HG03354 (cell line): ENCODE data around the gene TUBGCP3.

Source experiments
- ATAC-seq: cut with Tn5 transposase; IDR thresholded peaks from one replicate; pipeline ENCODE4 v1.9.1; 2021; ENCODE audit warnings: mild to moderate bottlenecking; ENCODE audit not compliant: unreplicated experiment, poor library complexity, severe bottlenecking

Gene TUBGCP3

GRCh38 chr13:112457081-112457480, 130.9 kb downstream of the TUBGCP3 start:
- ATAC-seq: no peak

DNA sequence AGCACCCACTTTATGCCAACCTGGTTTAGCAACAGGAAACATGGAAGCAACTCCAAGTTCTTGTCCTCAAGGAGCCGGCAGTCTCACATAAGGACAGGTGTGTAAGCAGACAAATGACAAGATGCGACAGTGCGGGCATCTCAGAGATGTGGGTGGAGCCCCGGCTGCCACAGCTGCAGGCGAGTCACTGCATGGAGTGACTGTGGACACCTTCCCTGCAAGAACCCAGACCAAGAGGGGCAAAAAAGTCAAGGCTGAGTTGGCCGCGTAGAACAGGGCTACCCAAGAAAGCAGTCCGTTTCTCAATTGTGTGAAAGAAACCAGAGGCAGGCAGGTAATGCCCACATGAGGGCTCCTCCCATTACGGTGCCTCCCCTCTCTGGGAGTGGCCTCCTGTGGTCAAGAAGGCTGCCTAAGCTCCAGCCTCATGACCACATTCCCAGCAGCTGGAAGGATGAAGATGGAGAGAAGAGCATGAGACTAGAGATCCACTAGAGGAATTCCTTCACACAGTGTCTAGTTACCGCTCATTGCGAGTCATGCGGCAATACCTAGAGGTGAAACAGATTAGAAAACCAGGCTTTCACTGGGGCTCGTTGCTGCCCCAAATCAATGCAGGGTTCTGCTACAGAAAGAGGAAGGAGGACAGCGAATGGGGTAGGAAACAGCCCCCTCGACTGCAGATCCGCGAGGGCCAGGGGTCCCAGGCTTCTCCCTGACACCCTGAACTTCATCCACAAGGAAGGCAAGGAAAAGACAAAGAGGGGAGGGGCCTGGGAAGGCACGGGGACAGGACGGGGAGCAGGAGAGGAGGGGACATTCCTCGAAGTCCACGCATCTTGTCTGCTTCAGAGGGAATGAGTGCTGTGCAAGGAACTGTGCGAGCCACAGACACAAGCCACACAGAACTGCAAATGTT, 131.6 kb downstream of the TUBGCP3 start:
- ATAC-seq: no peak

DNA sequence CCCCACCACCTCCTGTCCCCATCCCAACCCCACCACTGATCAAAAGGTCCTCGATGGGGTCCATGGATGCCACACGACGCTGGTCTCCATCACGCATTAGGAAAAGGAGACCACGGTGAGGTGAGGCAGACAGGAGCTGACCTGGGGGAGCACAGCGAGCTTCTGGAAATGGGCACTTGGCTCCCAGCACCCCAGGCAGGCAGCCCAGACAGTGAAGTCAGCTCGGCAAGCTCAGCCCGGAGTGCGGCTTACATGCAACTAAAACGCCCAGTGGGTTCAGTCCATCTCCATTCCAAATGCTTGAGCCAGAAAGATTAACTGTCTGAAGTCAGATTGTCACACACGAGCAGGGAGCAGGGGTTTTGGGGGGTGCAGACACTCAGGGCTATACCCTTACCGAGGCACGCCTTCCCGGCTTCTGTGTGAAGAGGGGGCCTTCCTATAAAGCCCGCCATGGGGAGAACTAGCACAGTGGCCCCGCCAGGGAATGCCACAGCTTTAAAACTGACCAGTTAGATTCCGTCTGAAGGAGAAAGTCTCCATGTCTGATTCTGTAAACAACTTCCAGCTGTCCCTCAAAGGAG, 132.4 kb downstream of the TUBGCP3 start:
- no peak for ATAC-seq

DNA sequence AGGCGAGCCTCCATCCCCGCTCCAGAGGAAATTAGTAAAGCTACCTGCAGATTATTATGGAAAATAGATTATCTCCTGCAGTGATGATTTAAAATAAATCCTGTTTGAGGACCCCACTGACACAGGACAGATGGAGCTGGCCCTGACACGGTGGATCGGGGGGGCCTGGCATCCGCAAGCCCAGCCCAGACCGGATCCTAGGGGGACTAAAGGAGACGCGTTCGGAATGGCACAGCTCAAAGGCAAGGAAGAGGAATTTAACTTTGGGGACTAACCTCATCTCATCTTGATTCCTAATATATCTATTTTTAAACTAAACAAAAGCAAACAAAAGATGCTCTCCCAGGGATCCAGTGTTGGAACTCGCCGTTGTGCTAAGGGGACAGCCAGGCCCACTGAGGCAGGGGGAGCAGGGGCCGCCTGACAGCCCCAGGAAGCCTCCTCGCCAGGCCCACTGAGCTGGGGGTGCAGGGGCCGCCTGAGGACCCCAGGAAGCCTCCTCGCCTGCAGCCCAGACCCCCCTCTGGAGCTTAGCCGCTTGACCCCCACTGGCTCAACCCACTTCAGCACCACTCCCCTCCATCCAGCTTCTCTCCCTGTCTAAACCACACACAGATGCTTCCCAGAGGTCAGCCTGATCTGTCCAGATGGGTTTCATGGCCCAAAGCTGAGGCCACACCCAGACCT, 133.2 kb downstream of the TUBGCP3 start:
- ATAC-seq: no peak

DNA sequence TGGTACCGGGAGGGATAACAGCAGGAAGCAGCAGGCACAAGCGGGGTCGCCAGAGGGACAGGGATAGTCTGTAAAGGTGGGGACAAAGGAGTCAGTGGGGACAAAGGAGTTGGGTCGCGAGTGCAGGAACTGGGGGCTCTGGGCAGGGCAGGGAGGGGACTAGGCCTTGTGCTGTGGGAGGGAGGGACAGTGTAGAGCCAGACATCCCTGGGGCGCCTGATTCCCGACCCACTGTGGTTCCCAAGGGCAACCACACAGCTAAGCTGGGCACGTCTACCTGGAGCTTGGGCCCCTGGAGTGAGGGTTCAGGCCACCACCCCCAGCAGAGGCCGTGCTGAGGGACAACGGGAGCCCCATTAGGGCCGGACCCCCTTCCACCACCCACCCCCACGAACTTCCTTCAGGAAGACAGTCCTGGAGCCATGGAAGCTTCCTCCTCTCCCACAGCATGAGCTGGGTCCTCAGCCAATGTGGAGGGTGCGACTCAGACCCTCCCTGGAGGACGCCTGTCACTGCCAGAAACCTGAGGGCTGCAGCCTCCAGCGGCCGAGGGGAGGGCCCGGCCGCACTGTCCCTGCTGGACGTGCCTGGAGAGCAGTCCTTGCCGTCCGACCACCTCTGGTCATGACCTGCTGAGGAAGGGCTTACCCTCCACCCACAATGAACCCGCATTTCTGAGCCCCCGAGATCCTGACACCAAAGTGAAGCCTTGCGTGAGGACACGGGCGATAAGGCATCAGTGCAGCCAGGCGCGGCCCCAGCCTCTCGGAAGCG, 133.9 kb downstream of the TUBGCP3 start:
- ATAC-seq: no peak

- ATAC-seq: no peak
Observed at GRCh38 chr13:112453207-112453829, 134.6 kb downstream of the TUBGCP3 start.

- no peak for ATAC-seq
Observed at GRCh38 chr13:112452380-112453206, 135.4 kb downstream of the TUBGCP3 start.

DNA sequence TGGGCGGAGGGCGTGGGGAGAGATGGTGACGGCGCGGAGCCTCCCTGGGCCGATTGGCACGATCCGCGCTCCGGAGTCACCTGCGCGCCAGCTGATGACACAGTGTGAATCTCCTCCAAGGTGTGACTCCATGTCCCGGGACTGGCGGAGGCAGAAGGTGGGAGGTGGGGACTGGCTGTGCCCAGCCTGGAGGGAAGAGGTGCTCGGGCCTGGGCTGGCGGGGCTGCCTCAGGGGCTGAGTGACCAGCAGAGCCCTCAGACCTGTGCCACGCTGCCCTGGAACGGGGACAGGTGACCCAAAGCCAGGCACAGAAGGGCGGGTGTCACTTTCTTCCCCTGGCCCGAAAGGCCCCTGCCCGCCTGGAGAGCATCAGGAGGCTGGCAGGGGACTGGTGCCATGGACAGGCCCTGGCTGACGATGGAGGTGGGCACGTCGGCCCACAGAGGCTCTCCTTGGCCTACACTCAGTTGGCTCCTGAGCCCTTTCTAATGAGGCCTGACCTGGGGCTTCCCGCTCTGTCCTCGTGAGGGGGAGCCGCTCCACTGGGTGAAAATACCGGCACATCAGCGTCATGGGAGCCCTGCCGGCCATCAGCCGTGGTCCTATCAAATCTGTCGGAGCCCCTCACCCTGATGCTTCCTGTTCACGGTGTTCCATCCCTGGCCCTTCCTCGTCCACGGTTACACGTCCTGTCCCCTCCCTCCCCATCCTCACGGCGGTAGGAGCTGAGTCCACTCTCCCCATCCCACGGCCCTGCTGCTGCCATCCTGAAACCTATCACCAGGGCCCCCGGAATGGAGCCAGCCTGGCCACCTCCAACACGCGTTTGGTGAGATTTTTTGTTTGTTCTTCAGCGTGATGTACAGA, 136.2 kb downstream of the TUBGCP3 start:
- no peak for ATAC-seq

DNA sequence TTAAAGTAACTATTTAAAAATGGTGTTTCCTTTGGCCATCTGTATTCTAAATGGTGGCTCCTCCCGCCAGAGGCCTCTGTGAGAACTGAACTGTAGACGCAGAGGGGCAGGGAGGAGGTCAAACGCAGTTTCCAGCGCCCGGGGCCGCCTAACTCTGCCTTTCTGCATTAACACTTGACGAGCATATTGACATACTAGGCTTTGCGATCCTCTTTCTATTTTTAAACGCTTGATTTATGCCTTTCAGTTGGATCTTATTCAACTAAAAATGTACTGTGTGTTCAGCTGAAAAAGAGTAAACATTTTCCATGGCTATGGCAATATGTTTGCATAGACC, 137.1 kb downstream of the TUBGCP3 start:
- no peak for ATAC-seq

DNA sequence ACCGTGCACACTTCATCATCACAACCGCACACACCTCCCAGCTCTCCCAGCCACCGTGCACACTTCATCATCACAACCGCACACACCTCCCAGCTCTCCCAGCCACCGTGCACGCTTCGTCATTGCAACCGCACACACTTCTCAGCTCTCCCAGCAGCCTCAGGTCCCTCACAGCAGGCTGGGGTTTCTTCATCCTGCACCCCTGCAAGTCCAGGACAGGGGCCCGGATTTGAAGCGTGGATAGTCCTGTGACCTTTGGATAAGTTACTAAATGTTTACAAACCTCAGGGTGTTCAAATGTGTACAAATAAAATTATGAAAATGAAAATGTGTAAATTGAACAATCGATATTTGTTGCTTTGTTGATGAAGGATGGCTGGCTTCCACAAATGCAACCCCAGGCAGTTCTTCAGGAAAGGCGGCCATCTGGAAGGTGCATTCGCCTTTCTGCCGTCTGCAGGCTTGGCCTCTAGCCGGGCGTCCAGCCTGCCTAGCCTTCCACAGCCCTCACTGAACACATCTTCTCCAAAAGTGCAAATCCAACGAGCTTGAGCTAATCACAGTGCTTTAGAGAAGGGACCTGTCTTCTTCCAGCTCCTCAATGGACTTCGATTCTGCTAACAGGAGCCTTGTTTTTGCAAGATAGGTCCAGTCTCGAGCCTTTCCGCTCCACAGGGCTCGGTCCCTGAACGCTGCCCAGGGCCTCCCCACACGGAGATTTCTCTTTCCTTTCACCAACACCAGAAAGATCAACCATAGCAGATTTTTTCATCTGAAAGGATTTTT, 137.6 kb downstream of the TUBGCP3 start:
- no peak for ATAC-seq

DNA sequence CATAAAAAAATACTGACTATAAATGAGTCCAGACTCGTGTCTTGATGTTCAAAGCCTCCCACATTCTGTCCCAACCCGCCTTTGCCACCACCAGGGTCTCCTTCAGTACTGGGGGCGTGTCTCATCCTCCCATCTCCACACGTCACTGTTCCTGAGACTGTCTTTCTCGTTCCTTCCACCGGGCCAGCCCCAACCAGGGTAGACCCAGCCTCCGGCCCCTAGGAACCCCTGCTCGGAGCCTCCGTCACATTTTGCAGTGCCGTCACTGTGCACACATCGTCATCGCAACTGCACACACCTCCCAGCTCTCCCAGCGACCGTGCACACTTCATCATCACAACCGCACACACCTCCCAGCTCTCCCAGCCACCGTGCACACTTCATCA, 138.4 kb downstream of the TUBGCP3 start:
- no peak for ATAC-seq

GRCh38 chr13:112448621-112449544, 139.1 kb downstream of the TUBGCP3 start:
- ATAC-seq: no peak

GRCh38 chr13:112447761-112448603, 140.0 kb downstream of the TUBGCP3 start:
- ATAC-seq: no peak

- no peak for ATAC-seq
Observed at GRCh38 chr13:112447306-112447705, 140.6 kb downstream of the TUBGCP3 start.

- ATAC-seq: no peak
Observed at GRCh38 chr13:112446867-112447266, 141.1 kb downstream of the TUBGCP3 start.
